Erythroblast (primary cell): ENCODE data around the gene SLC25A18.

Experiments used
- GATA1 ChIP-seq: IDR thresholded peaks from 2 replicates; pipeline ENCODE4 v1.6.1; 2011; ENCODE audit warnings: low read depth, mild to moderate bottlenecking, control low read depth, low read length, moderate library complexity
- POLR2A ChIP-seq: IDR thresholded peaks from 2 replicates; pipeline ENCODE4 v1.6.1; 2011; ENCODE audit warnings: mild to moderate bottlenecking, low read length

- TF ChIP-seq POLR2A (no peak), GATA1 (no peak)
Measured at GRCh38 chr22:17549183-17549582, 14.1 kb upstream of the SLC25A18 start.
